Measurements from ENCODE around the gene CXADR. TPM values are rescaled to one million over a fixed set of nuclear protein-coding genes. Genes with fewer than 3 reads are reported as not detected.

Gene CXADR
- total RNA-seq, 1 experiment from 2014 or later, result 24.7 TPM

DNA sequence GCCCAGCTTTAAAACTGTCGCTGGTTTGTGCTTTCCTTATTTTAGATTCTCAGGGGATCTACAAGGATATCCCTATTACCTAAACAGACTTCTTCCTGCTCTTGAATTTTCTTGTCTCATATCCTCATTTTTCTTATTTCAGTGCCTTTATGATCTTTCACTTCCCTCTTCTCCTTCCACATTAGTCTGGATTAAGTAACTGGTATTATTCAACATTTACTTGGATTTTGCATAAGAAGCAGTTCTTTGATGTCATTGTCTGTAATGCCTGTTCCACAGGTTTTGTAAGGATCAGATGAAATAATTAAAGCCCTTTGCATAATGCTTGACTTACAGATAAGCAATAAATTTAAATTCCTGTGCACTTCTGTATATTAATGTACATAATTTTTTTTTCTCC lies 26.5 kb downstream of the CXADR start:
- no peak for DNase-seq (ENCODE audit: low read depth, low spot score)

DNA sequence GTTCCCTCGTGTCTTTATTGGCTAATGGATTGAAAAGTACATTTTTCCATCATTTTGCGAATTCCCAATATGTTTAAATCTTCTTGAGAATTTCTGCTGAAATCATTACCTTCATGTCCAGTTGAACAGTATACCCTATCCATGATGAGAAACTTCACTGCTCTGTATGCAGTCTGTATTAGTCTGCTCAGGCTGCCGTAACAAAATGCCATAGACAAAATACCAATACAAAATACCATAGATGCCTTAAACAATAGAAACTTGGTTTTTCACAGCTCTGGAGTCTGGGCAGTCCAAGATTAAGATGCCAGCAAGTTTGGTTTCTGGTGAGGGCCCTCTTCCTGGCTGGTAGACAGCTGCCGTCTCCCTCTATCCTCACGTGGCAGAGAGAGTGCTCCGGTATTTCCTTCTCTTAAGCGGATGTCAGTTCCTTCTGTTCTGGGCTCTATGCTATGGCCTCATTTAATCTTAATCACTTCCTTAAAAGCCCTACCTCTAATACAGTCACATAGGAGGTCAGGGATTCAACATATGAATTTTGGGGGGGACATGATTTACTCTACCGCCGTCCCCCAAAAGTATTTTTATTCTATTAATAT lies 27.0 kb downstream of the CXADR start:
- Histone ChIP-seq H3K4me3 (ENCODE audit: low read depth in 2 of 2, low read length in 2 of 2) (no peak overlapping the region), H3K4me1 (ENCODE audit: control insufficient read depth, insufficient read depth, low read length) (peaks cover 10% of the 10 kb centered on the region), H3K9me3 (ENCODE audit: control insufficient read depth, insufficient read depth, low read depth, low read length) (no peaks in the 10 kb centered on the region), H3K27ac (ENCODE audit: low read length) (no peak overlapping the region), H3K27me3 (ENCODE audit: control insufficient read depth, insufficient read depth, low read length) (no peaks in the 10 kb centered on the region), H3K36me3 (ENCODE audit: control insufficient read depth, insufficient read depth, low read length) (no peaks in the 10 kb centered on the region)
- ChIA-PET POLR2A (no interaction called here), CTCF (no interaction called here)
- no peak for TF ChIP-seq SIN3A (IDR thresholded peaks at IDR 0.05; ENCODE audit: borderline replicate concordance, insufficient read depth, low read depth, low read length)
- TF ChIP-seq POLR2AphosphoS5 (IDR thresholded peaks at IDR 0.05; ENCODE audit: low read depth, low read length), result no peak
- TF ChIP-seq, protein P1, sequence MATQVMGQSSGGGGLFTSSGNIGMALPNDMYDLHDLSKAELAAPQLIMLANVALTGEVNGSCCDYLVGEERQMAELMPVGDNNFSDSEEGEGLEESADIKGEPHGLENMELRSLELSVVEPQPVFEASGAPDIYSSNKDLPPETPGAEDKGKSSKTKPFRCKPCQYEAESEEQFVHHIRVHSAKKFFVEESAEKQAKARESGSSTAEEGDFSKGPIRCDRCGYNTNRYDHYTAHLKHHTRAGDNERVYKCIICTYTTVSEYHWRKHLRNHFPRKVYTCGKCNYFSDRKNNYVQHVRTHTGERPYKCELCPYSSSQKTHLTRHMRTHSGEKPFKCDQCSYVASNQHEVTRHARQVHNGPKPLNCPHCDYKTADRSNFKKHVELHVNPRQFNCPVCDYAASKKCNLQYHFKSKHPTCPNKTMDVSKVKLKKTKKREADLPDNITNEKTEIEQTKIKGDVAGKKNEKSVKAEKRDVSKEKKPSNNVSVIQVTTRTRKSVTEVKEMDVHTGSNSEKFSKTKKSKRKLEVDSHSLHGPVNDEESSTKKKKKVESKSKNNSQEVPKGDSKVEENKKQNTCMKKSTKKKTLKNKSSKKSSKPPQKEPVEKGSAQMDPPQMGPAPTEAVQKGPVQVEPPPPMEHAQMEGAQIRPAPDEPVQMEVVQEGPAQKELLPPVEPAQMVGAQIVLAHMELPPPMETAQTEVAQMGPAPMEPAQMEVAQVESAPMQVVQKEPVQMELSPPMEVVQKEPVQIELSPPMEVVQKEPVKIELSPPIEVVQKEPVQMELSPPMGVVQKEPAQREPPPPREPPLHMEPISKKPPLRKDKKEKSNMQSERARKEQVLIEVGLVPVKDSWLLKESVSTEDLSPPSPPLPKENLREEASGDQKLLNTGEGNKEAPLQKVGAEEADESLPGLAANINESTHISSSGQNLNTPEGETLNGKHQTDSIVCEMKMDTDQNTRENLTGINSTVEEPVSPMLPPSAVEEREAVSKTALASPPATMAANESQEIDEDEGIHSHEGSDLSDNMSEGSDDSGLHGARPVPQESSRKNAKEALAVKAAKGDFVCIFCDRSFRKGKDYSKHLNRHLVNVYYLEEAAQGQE (IDR thresholded peaks at IDR 0.05; ENCODE audit: insufficient read depth in 1 of 2, low read depth in 2 of 2, low read length in 1 of 2), result no peak
- TF ChIP-seq, protein P2, sequence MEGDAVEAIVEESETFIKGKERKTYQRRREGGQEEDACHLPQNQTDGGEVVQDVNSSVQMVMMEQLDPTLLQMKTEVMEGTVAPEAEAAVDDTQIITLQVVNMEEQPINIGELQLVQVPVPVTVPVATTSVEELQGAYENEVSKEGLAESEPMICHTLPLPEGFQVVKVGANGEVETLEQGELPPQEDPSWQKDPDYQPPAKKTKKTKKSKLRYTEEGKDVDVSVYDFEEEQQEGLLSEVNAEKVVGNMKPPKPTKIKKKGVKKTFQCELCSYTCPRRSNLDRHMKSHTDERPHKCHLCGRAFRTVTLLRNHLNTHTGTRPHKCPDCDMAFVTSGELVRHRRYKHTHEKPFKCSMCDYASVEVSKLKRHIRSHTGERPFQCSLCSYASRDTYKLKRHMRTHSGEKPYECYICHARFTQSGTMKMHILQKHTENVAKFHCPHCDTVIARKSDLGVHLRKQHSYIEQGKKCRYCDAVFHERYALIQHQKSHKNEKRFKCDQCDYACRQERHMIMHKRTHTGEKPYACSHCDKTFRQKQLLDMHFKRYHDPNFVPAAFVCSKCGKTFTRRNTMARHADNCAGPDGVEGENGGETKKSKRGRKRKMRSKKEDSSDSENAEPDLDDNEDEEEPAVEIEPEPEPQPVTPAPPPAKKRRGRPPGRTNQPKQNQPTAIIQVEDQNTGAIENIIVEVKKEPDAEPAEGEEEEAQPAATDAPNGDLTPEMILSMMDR (IDR thresholded peaks at IDR 0.05), result no peak
- TF ChIP-seq TCF7L2 (IDR thresholded peaks at IDR 0.05; ENCODE audit: low read depth, low read length), result no peak
- ATAC-seq (no peak), DNase-seq (ENCODE audit: low read depth, low spot score) (no peak)
- in situ Hi-C loops (cut with HindIII; ENCODE audit: low pct_unique_long_range_greater_than_20kb, low sequenced_read_pairs) (no loop called here), intact Hi-C loops (cut with micrococcal nuclease; ENCODE audit: unreplicated experiment) (no loop called here)
- BruUV-seq (replicated peaks), result no TSS peak

More for the DNA sequence above, 26.5 kb downstream of the CXADR start:
- H3K9me3 ChIP-seq (ENCODE audit: control insufficient read depth, insufficient read depth, low read depth, low read length), result no peaks in the 10 kb centered on the region
- ChIA-PET CTCF (no interaction called here), POLR2A (no interaction called here)
- H3K36me3 ChIP-seq (ENCODE audit: control insufficient read depth, insufficient read depth, low read length), result no peaks in the 10 kb centered on the region
- intact Hi-C loops (cut with micrococcal nuclease; ENCODE audit: unreplicated experiment) (no loop called here), in situ Hi-C loops (cut with HindIII; ENCODE audit: low pct_unique_long_range_greater_than_20kb, low sequenced_read_pairs) (no loop called here)
- peaks cover 10% of the 10 kb centered on the region for H3K4me1 ChIP-seq (ENCODE audit: control insufficient read depth, insufficient read depth, low read length)
- BruUV-seq (replicated peaks), result no TSS peak
- ATAC-seq, result no peak
- H3K4me3 ChIP-seq (ENCODE audit: low read depth in 2 of 2, low read length in 2 of 2), result no peak overlapping the region
- TF ChIP-seq TCF7L2 (IDR thresholded peaks at IDR 0.05; ENCODE audit: low read depth, low read length) (no peak), SIN3A (IDR thresholded peaks at IDR 0.05; ENCODE audit: borderline replicate concordance, insufficient read depth, low read depth, low read length) (no peak), POLR2AphosphoS5 (IDR thresholded peaks at IDR 0.05; ENCODE audit: low read depth, low read length) (no peak)
- TF ChIP-seq, protein P1 (IDR thresholded peaks at IDR 0.05; ENCODE audit: insufficient read depth in 1 of 2, low read depth in 2 of 2, low read length in 1 of 2), result no peak
- TF ChIP-seq, protein P2 (IDR thresholded peaks at IDR 0.05), result no peak
- H3K27me3 ChIP-seq (ENCODE audit: control insufficient read depth, insufficient read depth, low read length), result no peaks in the 10 kb centered on the region
- H3K27ac ChIP-seq (ENCODE audit: low read length), result no peak overlapping the region
